HG02852 (cell line): ENCODE data around the gene SCYGR6.

Experiments
- ATAC-seq: cut with Tn5 transposase; IDR thresholded peaks from one replicate; pipeline ENCODE4 v1.9.1; 2021; ENCODE audit warnings: mild to moderate bottlenecking, moderate library complexity; ENCODE audit not compliant: unreplicated experiment

Gene SCYGR6

DNA sequence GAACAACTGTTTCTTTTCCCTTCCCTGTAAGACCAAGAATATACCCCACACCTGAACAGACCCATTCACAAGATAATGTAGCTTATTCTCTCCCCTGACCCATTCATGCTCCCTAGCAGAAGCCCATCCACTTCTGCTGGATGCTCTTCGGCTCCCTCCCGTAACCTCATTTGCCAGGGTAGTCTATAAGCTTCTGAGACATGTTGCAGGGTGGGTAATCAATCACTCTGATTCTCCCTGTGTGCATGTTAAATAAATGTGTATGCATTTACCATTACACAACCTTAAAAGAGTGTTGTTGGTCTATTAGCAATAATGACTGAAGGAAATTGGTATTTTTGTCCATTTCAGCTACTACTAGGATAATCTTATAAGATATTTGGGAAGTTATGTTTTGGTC, 8.1 kb downstream of the SCYGR6 start:
- no peak for ATAC-seq

DNA sequence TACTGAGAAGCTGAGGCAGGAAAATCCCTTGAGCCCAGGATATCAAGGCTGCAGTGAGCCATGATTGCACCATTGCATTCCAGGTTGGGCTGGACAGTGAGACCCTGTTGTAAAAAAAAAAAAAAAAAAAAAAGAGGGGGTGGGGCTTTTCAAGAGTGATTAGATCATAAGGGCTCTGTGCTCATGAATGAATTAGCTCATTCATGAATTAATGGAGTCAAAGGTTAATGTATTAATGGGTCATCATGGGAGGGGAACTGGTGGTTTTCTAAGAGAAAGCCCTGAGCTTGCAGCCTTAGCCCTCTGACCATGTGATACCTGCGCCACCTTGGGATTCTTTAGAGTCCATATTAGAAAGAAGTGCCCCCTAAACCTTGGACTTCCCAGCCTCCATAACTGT, 11.3 kb downstream of the SCYGR6 start:
- ATAC-seq = no peak

DNA sequence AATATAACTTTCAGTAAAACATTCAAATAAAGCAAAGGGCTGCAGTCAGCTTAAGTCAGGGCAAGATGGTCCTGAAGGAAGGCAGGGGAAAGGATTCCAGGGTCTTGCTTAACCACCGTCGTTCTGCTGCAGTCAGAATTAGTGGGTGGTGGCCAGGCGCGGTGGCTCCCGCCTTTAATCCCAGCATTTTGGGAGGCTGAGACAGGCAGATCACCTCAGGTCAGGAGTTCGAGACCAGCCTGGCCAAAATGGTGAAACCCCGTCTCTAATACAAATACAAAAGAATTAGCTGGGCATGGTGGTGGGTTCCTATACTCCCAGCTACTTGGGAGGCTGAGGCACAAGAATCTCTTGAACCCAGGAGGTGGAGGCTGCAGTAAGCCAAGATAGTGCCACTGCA, 13.6 kb downstream of the SCYGR6 start:
- ATAC-seq = no peak

DNA sequence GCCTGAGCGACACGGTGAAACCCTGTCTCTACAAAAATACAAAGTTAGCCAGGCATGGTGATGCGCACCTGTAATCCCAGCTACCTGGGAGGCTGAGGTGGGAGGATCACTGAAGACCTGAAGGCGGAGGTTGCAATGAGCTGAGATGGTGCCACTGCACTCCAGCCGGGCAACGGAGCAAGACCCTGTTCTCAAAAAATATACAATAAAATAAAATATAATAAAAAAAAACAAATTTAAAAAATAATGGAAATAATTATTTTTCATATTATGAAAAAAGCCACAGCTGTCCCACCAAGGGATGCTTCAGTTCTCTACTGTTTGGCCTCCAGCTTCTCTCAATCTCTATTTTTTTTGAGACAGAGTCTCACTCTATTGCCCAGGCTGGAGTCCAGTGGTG, 17.2 kb downstream of the SCYGR6 start:
- no peak for ATAC-seq

DNA sequence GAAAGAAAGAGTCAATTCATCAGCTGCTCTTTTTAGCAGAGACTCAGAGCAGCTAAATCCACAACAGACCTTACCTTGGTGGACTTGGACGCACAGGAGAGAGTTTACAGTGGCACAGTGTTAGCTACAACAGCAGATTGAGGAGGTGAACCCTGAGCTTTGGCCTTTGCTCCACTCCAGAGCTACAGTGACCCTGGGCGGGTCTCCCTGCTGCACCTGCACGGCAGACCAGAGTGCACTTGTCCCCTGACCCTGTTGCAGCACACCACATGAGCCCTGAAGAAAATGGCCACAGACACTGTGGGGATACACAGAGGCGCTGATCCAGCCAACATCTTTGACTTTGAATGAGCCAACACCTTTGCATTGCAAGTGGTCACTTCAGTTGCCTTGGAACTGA, 17.7 kb downstream of the SCYGR6 start:
- no peak for ATAC-seq

DNA sequence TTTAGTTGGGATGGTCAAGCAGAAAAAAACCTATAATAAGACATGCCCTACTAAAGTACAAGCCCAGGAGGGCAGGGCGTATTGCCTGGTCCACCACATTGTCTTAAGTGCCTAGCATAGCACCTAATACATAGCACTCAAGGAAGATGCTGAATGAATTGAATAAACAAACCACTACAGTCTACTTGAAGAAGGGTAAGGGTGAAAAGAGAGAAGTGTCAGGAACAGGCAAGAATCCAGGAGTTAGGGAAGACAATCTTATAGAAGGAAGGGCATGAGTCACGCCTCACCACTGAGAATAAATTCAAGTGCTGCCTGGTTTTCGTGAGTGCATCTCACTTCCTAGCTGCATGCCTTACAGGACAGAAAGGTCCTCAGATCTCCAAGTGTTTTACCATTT, 20.6 kb downstream of the SCYGR6 start:
- no peak for ATAC-seq

DNA sequence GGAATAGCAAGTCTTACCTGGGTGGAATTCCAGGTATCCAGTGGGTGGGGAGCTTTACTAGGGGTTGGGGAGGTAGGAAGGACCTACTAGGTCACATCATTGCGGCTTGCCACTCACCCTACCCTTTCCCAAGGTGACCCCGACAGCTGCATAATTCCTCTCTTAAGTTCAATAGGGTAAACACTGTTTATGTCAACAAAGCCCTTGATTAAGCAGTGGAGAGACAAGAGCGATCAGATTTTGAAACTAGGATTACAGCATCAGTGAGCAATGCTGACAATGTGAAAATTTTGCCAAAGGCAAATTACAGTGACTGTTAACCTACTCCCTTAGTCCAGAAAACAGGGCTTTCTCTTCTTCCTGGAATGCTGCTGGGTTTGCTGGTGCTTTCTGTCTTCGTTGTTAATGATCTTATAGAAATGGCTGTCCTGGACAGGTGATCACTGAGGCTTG, 21.3 kb downstream of the SCYGR6 start:
- ATAC-seq = no peak

DNA sequence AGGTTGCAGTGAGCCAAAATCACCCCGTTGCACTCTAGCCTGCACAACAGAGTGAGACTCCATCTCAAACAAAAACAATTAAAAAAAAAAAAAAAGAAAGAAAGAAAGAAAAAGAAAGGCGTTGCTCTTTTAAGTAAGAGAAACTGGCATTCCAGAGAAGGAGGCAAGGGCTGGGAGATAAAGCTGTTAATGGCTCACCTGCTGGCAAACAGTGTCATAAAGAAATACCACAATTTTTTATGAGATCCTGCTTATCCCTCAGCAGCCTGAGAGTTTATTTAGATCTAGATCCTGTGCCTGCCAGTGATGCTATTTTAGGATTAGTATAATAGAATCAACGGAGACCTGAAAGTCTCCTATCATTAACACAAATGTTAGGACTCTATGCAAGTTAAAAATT, 23.0 kb downstream of the SCYGR6 start:
- no peak for ATAC-seq

DNA sequence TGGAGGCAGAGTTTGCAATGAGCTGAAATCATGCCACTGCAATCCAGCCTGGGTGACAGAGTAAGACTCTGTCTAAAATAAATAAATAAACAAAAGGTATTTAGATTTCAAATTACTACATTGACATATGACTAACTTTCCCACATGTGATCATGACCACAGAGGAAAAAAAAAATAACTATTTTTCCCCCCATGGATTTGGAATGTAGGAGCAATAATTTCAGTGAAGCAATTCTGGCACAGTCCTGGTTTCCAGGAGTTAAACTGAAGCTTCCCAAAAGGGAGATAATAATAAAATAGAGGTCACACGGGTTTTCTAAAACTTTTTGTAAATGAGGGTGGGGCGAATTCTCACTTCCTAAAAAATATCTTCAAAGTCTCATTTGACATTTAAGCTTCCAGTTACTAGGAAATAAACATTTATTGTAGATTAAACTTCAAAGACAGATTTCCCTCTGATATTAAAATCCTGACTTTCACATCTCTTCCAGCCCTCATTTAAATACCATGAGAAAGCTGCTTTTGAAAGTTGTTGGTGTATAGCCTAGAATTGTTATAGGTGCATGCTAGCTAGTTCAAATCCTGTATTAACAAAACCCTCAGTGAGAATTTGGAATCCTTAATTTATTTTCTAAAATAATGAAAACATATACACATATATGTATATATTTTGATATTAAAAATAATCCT, 27.4 kb downstream of the SCYGR6 start:
- ATAC-seq = no peak

DNA sequence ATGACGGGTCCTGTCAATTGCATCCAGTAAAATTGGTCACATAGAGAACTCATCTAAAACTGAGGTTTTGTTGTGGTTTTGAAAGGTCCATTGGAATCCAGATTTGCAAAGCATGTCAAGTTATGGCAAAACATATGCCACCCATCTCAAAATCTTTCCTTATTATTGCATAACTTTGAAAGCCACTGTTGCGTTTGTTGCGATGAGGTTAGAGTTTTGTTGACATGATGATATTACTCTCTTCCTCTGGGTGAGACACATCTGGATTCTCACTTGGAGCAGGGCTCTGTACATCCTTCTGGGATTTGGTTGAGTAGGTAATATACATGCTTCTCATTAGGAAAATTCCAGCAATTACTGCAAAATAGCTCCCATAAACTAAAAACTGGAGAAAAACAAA, 37.4 kb downstream of the SCYGR6 start:
- no peak for ATAC-seq

DNA sequence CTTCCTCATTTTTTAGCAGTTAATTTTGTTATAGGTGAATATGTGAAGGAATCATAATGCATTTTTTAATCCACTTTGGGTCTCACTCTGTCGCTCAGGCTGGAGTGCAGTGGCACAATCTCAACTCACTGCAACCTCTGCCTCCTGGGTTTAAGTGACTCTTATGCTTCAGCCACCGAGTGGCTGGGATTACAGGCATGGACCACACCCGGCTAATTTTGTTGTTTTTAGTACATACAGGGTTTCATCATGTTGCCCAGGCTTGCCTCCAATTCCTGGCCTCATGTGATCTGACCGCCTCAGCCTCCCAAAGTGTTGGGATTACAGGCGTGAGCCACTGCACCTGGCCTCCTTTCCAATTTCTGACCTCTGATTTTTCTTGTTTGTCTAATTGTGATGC, 40.3 kb downstream of the SCYGR6 start:
- ATAC-seq = no peak

DNA sequence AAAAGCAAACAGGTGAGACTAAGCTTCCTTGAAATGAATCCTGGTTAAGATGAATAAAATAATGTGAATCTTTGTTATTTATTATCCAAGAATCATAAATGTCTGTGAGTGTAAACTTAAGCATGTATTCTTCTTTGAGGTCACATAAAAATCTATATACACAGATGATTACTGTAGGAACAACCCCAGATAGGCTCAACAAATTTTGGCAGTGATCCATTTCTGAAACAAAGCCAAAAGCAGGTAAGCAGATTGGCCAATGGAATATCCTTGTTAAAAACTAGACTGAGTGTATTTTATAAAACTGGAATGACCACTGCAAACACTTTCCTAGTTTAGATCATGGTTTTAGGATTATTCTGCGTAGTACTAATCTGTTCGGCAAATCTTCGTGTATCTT, 46.6 kb downstream of the SCYGR6 start:
- no peak for ATAC-seq

DNA sequence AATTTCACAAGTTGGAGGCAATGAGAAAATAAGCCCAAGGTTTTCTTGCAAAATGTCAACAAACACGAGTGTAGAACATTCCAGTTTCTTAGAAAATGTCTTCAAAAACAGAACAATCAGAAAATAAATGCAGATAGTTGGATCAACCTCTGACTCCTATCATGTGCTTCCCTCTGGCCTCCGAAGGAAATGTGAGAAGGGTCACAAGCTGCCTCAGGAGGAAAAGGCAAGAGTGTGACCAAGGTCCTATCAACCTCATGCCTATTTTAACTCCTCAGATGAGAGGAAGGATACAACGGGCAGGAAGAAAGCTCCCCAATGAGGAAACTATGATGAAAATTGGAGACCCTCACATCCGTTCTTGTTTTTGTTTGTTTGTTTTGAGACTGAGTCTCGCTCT, 50.1 kb downstream of the SCYGR6 start:
- no peak for ATAC-seq
